PC-3 (cell line): Measurements from ENCODE around the gene OR8B8.

Source experiments
- EZH2 ChIP-seq: fragments of 300-600 bp; sonication (generic); IDR thresholded peaks from one replicate; pipeline ENCODE4 v1.6.1; 2017; ENCODE audit warnings: antibody characterized with exemption, mild to moderate bottlenecking, low read length; ENCODE audit not compliant: unreplicated experiment
- EZH2phosphoT487 ChIP-seq: fragments of 300-600 bp; sonication (generic); IDR thresholded peaks from 2 replicates; pipeline ENCODE4 v1.6.1; 2018; ENCODE audit warnings: mild to moderate bottlenecking, antibody characterized with exemption, low read length, borderline replicate concordance

GRCh38 chr11:124483422-124483821 lies 37.9 kb upstream of the OR8B8 start:
- TF ChIP-seq EZH2, result no peak
- TF ChIP-seq EZH2phosphoT487, result no peak
